ENCODE data around the gene PGA4.
"Not testable (repeated sequence)": the region's sequence is repeated elsewhere in the genome, so short reads cannot be mapped to it uniquely, and the experiment has no call there.

DNA sequence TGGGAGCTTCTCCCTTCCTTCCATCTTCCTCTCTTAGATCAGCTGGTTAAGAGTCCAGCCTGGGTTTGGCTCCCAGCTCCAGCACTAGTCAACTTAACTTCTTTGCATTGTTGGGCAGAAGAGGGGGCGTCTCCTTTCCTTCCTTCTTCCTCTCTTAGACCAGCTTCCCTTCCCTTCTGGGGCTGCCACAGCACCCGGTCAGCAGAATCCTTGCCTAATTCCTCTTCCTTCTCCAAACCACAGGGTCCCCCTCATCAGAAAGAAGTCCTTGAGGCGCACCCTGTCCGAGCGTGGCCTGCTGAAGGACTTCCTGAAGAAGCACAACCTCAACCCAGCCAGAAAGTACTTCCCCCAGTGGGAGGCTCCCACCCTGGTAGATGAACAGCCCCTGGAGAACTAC, 19.4 kb downstream of the PGA4 start:
- TF ChIP-seq, protein P1, sequence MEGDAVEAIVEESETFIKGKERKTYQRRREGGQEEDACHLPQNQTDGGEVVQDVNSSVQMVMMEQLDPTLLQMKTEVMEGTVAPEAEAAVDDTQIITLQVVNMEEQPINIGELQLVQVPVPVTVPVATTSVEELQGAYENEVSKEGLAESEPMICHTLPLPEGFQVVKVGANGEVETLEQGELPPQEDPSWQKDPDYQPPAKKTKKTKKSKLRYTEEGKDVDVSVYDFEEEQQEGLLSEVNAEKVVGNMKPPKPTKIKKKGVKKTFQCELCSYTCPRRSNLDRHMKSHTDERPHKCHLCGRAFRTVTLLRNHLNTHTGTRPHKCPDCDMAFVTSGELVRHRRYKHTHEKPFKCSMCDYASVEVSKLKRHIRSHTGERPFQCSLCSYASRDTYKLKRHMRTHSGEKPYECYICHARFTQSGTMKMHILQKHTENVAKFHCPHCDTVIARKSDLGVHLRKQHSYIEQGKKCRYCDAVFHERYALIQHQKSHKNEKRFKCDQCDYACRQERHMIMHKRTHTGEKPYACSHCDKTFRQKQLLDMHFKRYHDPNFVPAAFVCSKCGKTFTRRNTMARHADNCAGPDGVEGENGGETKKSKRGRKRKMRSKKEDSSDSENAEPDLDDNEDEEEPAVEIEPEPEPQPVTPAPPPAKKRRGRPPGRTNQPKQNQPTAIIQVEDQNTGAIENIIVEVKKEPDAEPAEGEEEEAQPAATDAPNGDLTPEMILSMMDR (conservative IDR thresholded peaks at IDR 0.05), result not testable (repeated sequence)
- TF ChIP-seq ZFX (IDR thresholded peaks at IDR 0.05), result not testable (repeated sequence)

All from C4-2B (cell line).